Measurements from ENCODE around the gene ZBTB39.

- TF ChIP-seq CTCF (IDR thresholded peaks at IDR 0.05) (no peak), EP300 (IDR thresholded peaks at IDR 0.05) (no peak)
These were observed 25.3 kb downstream of the ZBTB39 start for GRCh38 chr12:56980941-56981530.

Measured in suprapubic skin (tissue), 3 donors.